B cell (primary cell): Measurements from ENCODE around the gene SPTY2D1. TPM values are rescaled to one million over a fixed set of nuclear protein-coding genes. Genes with fewer than 3 reads are reported as not detected.
A peak's percentile ranks its signal among the peaks of the same experiment; 100 is the strongest.
"Not testable (repeated sequence)": the region's sequence is repeated elsewhere in the genome, so short reads cannot be mapped to it uniquely, and the experiment has no call there.

Experiments used
- ATAC-seq: fragments of 200-7000 bp; cut with Tn5 transposase; one replicate; pipeline ENCODE4 v1.10.0; 2021; ENCODE audit warnings: low read depth, mild to moderate bottlenecking, moderate number of reproducible peaks, moderate library complexity
- CTCF ChIA-PET: fragments of 350-600 bp; sonication (Branson Sonifier 250); formaldehyde crosslinking; loops from one replicate; lab custom pipeline; 2021; ENCODE audit warnings: antibody characterized with exemption, inconsistent platforms; lab: Charles Lee
- POLR2A ChIA-PET: fragments of 350-600 bp; sonication (Branson Sonifier 250); formaldehyde crosslinking; loops from one replicate; lab custom pipeline; 2021; ENCODE audit warnings: antibody characterized with exemption; lab: Charles Lee
- DNase-seq: peaks from one replicate; pipeline ENCODE4 v3.0.0; 2013
- H2AFZ ChIP-seq: 2 replicates; pipeline ENCODE4 v1.6.1; 2012; ENCODE audit warnings: mild to moderate bottlenecking, low read depth, low read length; ENCODE audit not compliant: insufficient read depth, poor library complexity, severe bottlenecking
- H3K27ac ChIP-seq, 2 donors: 1 replicate in 1 of 2; 2 replicates in 1 of 2; pipeline ENCODE4 v1.5.1; 2012 to 2013; ENCODE audit warnings: low read length in 2 of 2, mild to moderate bottlenecking in 2 of 2, moderate library complexity in 1 of 2
- H3K27me3 ChIP-seq, 4 experiments: fragments of 200-600 bp in 1 of 4; sonication (generic) in 1 of 4; replicated peaks in 1 of 4; 1 replicate in 2 of 4; 2 replicates in 2 of 4; pipeline versions ENCODE4 v1.6.1 to v1.7.0; 2013 to 2016; ENCODE audit warnings: low read length in 3 of 4, mild to moderate bottlenecking in 2 of 4, mixed read lengths in 1 of 4, moderate library complexity in 1 of 4; ENCODE audit not compliant: insufficient read depth in 4 of 4, control insufficient read depth in 3 of 4; ENCODE audit errors: control extremely low read depth in 1 of 4
- H3K36me3 ChIP-seq, 2 experiments: replicated peaks in 1 of 2; 1 replicate in 1 of 2; 2 replicates in 1 of 2; pipeline versions ENCODE4 v1.6.1 to v1.7.1; 2013; ENCODE audit warnings: low read length in 1 of 2; ENCODE audit not compliant: insufficient read depth in 2 of 2, control insufficient read depth in 1 of 2; ENCODE audit errors: control extremely low read depth in 1 of 2, extremely low read depth in 1 of 2
- H3K4me1 ChIP-seq, 2 donors: fragments of 200-600 bp in 1 of 2; sonication (generic) in 1 of 2; 1 replicate in 1 of 2; 2 replicates in 1 of 2; pipeline versions ENCODE4 v1.5.1 to v1.6.1; 2013 to 2017; ENCODE audit warnings: low read length in 2 of 2; ENCODE audit not compliant: control insufficient read depth in 2 of 2, insufficient read depth in 2 of 2
- H3K4me2 ChIP-seq: replicated peaks from 2 replicates; pipeline ENCODE3; 2012; ENCODE audit warnings: mild to moderate bottlenecking, low read depth, low read length; ENCODE audit not compliant: poor library complexity, severe bottlenecking
- H3K4me3 ChIP-seq, 5 experiments: fragments of 200-600 bp in 1 of 5; sonication (generic) in 1 of 5; 1 replicate in 3 of 5; 2 replicates in 2 of 5; pipeline versions ENCODE4 v1.5.1 to v1.7.0; 2011 to 2016; ENCODE audit warnings: low read length in 4 of 5, mild to moderate bottlenecking in 4 of 5, low read depth in 2 of 5, control low read depth in 1 of 5, moderate library complexity in 1 of 5; ENCODE audit not compliant: insufficient read depth in 1 of 5; ENCODE audit errors: control extremely low read depth in 1 of 5, extremely low read depth in 1 of 5
- H3K79me2 ChIP-seq: fragments of 200-600 bp; sonication (generic); one replicate; pipeline ENCODE4 v1.6.0; 2016; ENCODE audit warnings: low read length; ENCODE audit not compliant: control insufficient read depth, insufficient read depth
- H3K9ac ChIP-seq: fragments of 200-600 bp; sonication (generic); 2 replicates; pipeline ENCODE4 v1.6.1; 2017; ENCODE audit warnings: mild to moderate bottlenecking, low read length, moderate library complexity
- H3K9me3 ChIP-seq, 3 donors: one replicate each; pipeline versions ENCODE4 v1.6.1 to v1.7.1; 2013; ENCODE audit warnings: low read length in 2 of 3; ENCODE audit not compliant: control insufficient read depth in 2 of 3, insufficient read depth in 1 of 3; ENCODE audit errors: control extremely low read depth in 1 of 3
- H4K20me1 ChIP-seq: 2 replicates; pipeline ENCODE4 v1.6.0; 2012; ENCODE audit warnings: mild to moderate bottlenecking, low read length; ENCODE audit not compliant: insufficient read depth, control insufficient read depth, poor library complexity, severe bottlenecking
- H3K27ac Mint-ChIP-seq: one replicate; pipeline ENCODE4 v1.8.0; 2021; ENCODE audit warnings: mixed read lengths
- H3K27me3 Mint-ChIP-seq: one replicate; pipeline ENCODE4 v1.8.0; 2021; ENCODE audit warnings: mixed read lengths
- H3K4me1 Mint-ChIP-seq: one replicate; pipeline ENCODE4 v1.8.0; 2021; ENCODE audit warnings: mixed read lengths
- H3K4me3 Mint-ChIP-seq: one replicate; pipeline ENCODE4 v1.8.0; 2021; ENCODE audit warnings: mixed read lengths
- H3K9me3 Mint-ChIP-seq: one replicate; pipeline ENCODE4 v1.8.0; 2022; ENCODE audit warnings: mixed read lengths; ENCODE audit not compliant: insufficient read depth
- EZH2 ChIP-seq: IDR thresholded peaks from 2 replicates; pipeline ENCODE4 v1.6.1; 2012; ENCODE audit warnings: borderline replicate concordance, low read depth, mild to moderate bottlenecking, moderate library complexity, low read length; ENCODE audit not compliant: insufficient read depth, poor library complexity, severe bottlenecking
- WGBS: methylation state at CpG from one replicate; pipeline ENCODE4 v1.1.5; 2013; ENCODE audit warnings: missing lambda C conversion rate; ENCODE audit not compliant: insufficient coverage; 5-methylcytosine and 5-hydroxymethylcytosine counted together
- intact Hi-C: fragments of 100-400 bp; cut with micrococcal nuclease; formaldehyde crosslinking; loops from one replicate; pipeline ENCODE4 v1.10.0; 2022
- polyA plus RNA-seq: library from polyadenylated mRNA; depleted of rRNA; stranded (reverse); fragments of >200 nt; gene quantifications from 2 replicates; pipeline ENCODE4 v1.2.3, GENCODE V29; 2012
- total RNA-seq, 2 donors: library from RNA; stranded (reverse); fragments of 120-200 nt in 1 of 2; gene quantifications; 1 replicate in 1 of 2; 2 replicates in 1 of 2; pipeline versions ENCODE4 v1.2.3 to v1.2.4, GENCODE V29; 2013 to 2022
- TF ChIP-seq, protein P1 (sequence below): fragments of 200-600 bp; IDR thresholded peaks from one replicate; pipeline ENCODE4 v1.8.0; 2022; ENCODE audit warnings: antibody characterized with exemption, mild to moderate bottlenecking

The SPTY2D1 gene
- total and polyA plus RNA-seq, 2 donors (not counting 1 experiment from before 2014, with no cell fraction given) = 4.7 to 17.8 TPM

- POLR2A ChIA-PET = no interaction called here
Observed at GRCh38 chr11:18677560-18677959, 43.4 kb upstream of the SPTY2D1 start.

GRCh38 chr11:18676803-18677202 lies 42.7 kb upstream of the SPTY2D1 start:
- Histone ChIP-seq H3K9me3 (no peaks in the 10 kb centered on the region), H3K4me3 (no peak overlapping the region), H3K36me3 (no peaks in the 10 kb centered on the region), H2AFZ (no peak overlapping the region), H3K9ac (no peak overlapping the region), H3K27me3 (peaks cover 0 to 5% (median 0%) of the 10 kb centered on the region in 4 experiments), H3K4me1 (no peaks in the 10 kb centered on the region), H4K20me1 (no peaks in the 10 kb centered on the region), H3K79me2 (no peaks in the 10 kb centered on the region), H3K4me2 (no peak overlapping the region), H3K27ac (no peak overlapping the region)
- H3K4me1 Mint-ChIP-seq = peaks cover 2% of the 10 kb centered on the region
- H3K27ac Mint-ChIP-seq = no peak overlapping the region
- ChIA-PET CTCF (no interaction called here), POLR2A (no interaction called here)
- TF ChIP-seq, protein P1, sequence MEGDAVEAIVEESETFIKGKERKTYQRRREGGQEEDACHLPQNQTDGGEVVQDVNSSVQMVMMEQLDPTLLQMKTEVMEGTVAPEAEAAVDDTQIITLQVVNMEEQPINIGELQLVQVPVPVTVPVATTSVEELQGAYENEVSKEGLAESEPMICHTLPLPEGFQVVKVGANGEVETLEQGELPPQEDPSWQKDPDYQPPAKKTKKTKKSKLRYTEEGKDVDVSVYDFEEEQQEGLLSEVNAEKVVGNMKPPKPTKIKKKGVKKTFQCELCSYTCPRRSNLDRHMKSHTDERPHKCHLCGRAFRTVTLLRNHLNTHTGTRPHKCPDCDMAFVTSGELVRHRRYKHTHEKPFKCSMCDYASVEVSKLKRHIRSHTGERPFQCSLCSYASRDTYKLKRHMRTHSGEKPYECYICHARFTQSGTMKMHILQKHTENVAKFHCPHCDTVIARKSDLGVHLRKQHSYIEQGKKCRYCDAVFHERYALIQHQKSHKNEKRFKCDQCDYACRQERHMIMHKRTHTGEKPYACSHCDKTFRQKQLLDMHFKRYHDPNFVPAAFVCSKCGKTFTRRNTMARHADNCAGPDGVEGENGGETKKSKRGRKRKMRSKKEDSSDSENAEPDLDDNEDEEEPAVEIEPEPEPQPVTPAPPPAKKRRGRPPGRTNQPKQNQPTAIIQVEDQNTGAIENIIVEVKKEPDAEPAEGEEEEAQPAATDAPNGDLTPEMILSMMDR = no peak
- TF ChIP-seq EZH2 = no peak
- H3K4me3 Mint-ChIP-seq = no peak overlapping the region
- intact Hi-C loops = no loop called here
- no peaks in the 10 kb centered on the region for H3K9me3 Mint-ChIP-seq
- ATAC-seq = no peak
- 88% methylated on average over 2 of the region's 4 CpGs for WGBS
- H3K27me3 Mint-ChIP-seq = peaks cover 8% of the 10 kb centered on the region
- DNase-seq = no peak

More at GRCh38 chr11:18677560-18677959, 43.4 kb upstream of the SPTY2D1 start:
- H3K4me2 ChIP-seq = no peak overlapping the region
- no peaks in the 10 kb centered on the region for H4K20me1 ChIP-seq
- TF ChIP-seq, protein P1 = no peak
- no peak for TF ChIP-seq EZH2
- no peak overlapping the region for H3K9ac ChIP-seq
- H3K27ac Mint-ChIP-seq = no peak overlapping the region
- H3K9me3 ChIP-seq = no peaks in the 10 kb centered on the region
- no peak overlapping the region for H3K27ac ChIP-seq
- no peak for DNase-seq
- no peaks in the 10 kb centered on the region for H3K79me2 ChIP-seq
- no peak overlapping the region for H3K4me3 Mint-ChIP-seq
- 83% methylated on average over 1 of the region's 3 CpGs for WGBS
- intact Hi-C loops = no loop called here
- ATAC-seq = no peak
- no peak overlapping the region for H3K4me3 ChIP-seq
- H3K4me1 ChIP-seq = no peaks in the 10 kb centered on the region
- H2AFZ ChIP-seq = no peak overlapping the region
- no peaks in the 10 kb centered on the region for H3K36me3 ChIP-seq
- peaks cover 8% of the 10 kb centered on the region for H3K27me3 Mint-ChIP-seq
- H3K27me3 ChIP-seq = peaks cover 0 to 5% (median 0%) of the 10 kb centered on the region in 4 experiments
- CTCF ChIA-PET = no interaction called here
- H3K9me3 Mint-ChIP-seq = no peaks in the 10 kb centered on the region
- no peaks in the 10 kb centered on the region for H3K4me1 Mint-ChIP-seq

GRCh38 chr11:18672209-18672608 lies 38.1 kb upstream of the SPTY2D1 start:
- H4K20me1 ChIP-seq, intact Hi-C loops, DNase-seq, H3K27me3 ChIP-seq, H3K4me1 ChIP-seq, H3K27ac Mint-ChIP-seq, H3K4me2 ChIP-seq, POLR2A ChIA-PET, H3K27ac ChIP-seq, H3K9ac ChIP-seq, H3K4me1 Mint-ChIP-seq, H3K36me3 ChIP-seq, H3K4me3 ChIP-seq, H3K79me2 ChIP-seq, ATAC-seq, CTCF ChIA-PET, H3K9me3 ChIP-seq, H3K4me3 Mint-ChIP-seq, H3K9me3 Mint-ChIP-seq: not testable (repeated sequence)
- H3K27me3 Mint-ChIP-seq = peaks cover 18% of the 10 kb centered on the region
- WGBS = 80% methylated on average over 1 of the region's 7 CpGs
- H2AFZ ChIP-seq = peak overlapping the region; percentile 22
